AG10803 (cell line): ENCODE measurements around the gene PIEZO1.

Experiments
- DNase-seq: peaks from one replicate; pipeline ENCODE4 v3.0.0; 2010; ENCODE audit warnings: low read depth
- H3K4me3 ChIP-seq: 2 replicates; pipeline ENCODE4 v1.5.1; 2011; ENCODE audit warnings: mild to moderate bottlenecking, low read length, control low read depth
- CTCF ChIP-seq: conservative IDR thresholded peaks from 2 replicates; pipeline ENCODE4 v1.5.1; 2011; ENCODE audit warnings: mild to moderate bottlenecking, low read length, control low read depth, inconsistent platforms

The PIEZO1 gene

DNA sequence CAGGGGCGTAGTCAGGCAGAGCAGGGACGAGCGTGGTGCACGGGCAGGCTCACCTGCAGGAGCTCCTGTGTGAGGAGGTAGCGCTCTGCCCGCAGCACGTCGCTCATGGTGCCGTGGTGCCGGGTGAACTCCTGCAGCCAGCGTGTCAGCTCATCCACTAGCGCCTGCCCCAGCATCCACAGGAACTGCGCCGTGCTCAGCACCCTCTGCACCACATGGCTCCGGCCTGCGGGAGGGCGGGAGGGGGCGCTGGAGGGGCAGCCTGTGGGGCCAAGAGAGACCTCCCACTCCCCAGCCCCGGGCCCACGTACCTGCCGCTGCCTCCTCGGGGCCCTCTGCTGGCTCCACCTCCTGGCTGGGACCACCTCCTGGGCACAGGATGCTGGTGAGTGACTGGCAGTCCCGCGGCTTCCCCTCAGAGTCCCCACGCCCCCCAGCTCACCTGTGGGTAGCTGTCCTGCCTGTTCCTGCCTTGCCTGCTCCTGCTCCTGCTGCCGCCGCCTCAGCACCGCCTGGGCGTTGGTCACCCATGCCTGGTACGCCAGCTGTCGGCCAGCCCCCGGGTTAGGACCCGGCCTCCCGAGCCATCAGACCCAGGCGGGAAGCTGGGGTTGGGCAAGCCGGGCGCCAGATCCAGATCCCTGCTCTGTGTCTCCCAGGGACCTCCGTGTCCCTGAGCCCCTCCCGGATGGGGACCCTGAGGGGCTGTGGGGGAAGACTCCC lies 62.1 kb downstream of the PIEZO1 start:
- DNase-seq, result no peak
- H3K4me3 ChIP-seq, result no peak overlapping the region
- no peak for TF ChIP-seq CTCF

GRCh38 chr16:88721815-88722755 lies 62.9 kb downstream of the PIEZO1 start:
- no peak for TF ChIP-seq CTCF
- no peak overlapping the region for H3K4me3 ChIP-seq
- no peak for DNase-seq

DNA sequence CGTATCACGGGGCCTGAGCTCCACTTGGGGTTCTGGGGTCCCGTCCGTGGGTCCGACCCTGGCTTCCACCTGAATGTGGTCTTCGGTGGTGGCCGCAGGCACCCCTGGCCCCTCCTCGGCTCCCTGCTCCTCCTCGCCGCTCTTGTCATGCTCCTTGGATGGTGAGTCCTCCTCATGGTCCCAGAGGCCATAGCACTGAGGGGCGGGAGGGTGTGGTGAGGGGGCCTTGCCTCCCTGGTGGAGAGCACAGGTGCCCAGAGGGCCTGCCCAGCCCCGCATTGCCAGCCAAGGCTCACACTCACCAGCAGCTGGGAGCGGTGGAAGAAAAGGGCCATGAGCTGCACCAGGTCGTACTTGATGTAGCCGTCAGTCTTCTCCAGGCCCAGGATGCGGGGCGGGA lies 63.8 kb downstream of the PIEZO1 start:
- DNase-seq, result no peak
- no peak overlapping the region for H3K4me3 ChIP-seq
- TF ChIP-seq CTCF, result no peak

GRCh38 chr16:88720396-88720970 lies 64.5 kb downstream of the PIEZO1 start:
- no peak for DNase-seq
- no peak for TF ChIP-seq CTCF
- H3K4me3 ChIP-seq, result no peak overlapping the region

DNA sequence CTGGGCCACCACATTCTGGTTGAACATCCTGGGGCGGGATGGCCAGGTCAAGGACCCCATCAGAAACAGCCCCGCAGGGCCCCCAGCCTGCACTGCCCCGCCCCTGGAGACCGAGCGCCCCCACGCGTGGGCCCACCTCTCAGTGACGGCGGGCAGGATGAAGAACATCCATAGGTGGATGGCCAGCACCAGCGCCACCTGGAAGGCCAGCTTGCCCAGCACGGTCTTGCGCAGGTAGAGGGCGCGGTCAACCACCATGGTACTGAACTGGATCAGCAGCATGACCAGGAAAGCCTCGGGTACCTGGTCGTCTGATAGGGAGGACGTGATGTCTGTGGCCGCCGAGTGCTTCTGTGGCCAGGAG lies 65.1 kb downstream of the PIEZO1 start:
- no peak for TF ChIP-seq CTCF
- DNase-seq, result no peak
- H3K4me3 ChIP-seq, result no peak overlapping the region

DNA sequence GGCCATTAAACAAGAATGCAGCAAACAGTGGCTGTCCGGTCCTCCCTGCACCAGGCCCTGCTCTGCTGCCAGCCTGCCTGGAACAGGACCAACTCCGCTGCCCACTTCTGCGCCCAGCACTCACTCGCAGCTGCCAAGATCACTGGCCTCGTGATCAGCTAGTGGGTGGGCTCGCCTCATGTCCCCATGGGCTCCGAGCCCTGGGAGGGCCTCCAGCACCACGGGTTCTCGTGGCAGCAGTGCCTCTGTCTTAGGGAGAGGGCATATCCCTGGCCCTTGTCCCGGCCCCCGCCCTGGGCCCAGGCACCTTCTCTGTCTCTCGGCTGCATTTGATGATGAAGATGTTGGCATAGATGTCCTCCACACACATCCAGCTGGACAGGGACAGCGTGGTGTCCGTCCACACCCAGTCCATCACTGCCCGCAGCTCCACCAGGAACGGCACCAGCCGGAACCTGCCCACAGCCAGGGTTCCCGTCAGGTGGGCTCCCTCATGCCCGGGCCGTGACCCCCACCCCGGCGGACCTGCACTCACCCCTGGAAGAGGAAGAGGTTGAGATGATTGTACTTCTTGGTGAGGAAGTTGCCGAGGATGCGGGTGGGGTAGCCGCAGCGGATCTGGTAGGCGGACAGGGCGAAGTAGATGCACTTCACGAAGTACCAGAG lies 65.6 kb downstream of the PIEZO1 start:
- no peak for DNase-seq
- no peak for TF ChIP-seq CTCF
- no peak overlapping the region for H3K4me3 ChIP-seq
